ENCODE results near the gene RALBP1.
"Not testable (repeated sequence)": the region's sequence is repeated elsewhere in the genome, so short reads cannot be mapped to it uniquely, and the experiment has no call there.

The RALBP1 gene

DNA sequence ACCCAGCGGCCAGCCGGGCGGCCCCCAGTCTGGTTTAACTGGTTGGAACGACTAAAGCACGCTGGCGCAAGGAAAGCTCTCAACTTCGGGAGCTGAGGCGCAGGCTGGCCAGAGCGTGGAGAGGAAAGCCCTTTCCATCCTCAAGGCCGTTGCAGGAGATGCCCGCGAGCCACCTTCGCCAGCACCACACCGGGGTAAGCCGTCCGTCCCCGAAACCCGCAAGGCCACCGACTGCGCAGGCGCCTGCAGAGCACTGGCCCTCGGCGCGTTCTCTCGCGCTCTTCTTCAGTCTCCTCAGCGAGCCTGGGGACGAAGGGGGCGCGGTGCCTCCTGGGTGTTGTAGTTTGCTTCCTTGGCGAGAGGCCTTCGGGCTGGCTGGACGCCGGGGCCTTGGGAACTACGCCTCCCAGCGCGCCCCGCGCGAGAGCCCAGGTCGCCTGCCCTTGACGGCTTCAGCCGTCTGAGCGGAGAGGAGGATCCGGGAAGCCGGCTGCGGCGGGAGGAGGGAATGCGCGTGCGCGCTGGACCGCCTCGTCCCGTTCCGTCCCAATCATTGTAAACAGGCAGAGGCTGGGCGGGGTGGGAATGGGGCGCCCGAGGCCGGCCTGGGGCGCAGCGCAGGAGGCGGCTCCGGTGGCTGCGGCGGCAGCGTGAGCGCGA is at the start of gene RALBP1:
Gene RALBP1, plus strand, starts transcription at position 531 of the 660 bp plus-strand sequence. CDS start 37,533 bp downstream, outside the sequence.
- peak; percentile 97 for DNase-seq

DNA sequence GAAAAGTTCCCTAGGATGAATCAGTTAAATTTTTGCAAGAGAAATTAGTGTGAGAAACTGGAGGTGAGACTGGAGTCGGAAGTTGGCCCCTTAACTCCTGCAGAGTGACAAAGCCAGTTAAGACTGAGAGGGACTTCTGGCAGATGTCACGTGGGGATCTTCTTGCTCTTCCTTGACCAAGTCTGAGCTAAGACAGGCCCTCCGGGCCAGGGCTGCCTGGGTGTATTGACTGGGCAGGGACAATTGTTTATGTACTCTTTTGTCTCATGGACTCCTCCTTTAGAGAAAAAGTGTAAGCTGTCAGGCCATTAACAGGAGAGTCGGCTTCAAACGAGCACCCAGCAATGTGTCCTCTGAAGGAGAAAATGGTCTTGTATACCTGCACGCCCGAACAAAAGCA is 48.6 kb upstream of the RALBP1 start:
- DNase-seq: no peak

DNA sequence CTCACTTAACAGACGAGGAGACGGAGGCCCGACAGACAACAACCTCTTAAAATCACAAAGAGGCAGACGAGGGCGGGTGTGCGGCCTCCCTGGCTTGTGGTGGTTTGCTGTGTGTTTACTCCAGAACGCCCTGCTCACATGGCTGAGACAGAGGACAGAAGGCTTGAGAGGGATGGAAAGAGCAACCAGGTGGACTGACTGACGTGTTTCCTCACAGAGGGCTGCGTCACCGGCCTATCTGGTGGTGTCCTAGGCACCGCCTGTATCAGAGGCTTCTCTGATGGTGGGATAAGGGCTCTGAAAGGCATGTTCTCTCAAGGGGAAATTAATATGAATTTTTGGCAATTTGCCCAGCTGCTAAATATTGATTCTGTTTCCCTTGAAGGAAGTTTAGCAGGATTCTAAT is 47.0 kb upstream of the RALBP1 start:
- DNase-seq: no peak

- no peak for DNase-seq
Measured at GRCh38 chr18:9428862-9429661, 46.3 kb upstream of the RALBP1 start.

DNA sequence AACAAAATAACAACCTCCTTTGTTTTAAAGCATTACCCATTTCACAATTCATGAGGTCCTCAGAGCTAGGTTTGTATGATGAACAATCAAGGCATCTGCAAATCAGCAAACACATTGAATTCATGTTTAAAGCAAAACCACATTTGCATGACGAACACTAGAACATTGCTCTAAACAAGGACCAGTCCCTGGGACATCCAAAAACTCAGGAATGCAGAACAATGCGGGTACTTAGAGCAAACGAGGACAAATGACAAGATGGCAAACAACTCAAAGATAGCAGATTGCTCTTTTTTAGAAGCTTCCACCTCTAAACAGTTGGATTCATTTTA is 45.7 kb upstream of the RALBP1 start:
- DNase-seq: no peak

DNA sequence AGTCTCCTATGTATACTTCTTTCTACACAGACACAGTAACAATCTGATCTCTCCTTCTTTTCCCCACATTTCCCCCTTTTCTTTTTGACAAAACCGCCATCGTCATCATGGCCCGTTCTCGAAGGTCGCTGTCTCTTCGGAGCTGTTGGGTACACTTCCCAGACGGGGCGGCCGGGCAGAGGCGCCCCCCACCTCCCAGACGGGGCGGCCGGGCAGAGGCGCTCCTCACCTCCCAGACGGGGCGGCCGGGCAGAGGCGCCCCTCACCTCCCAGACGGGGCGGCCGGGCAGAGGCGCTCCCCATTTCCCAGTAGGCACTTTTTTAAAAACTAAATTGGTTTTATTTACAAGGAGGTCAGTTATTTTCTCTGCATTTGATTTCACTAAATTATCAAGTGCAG is 45.0 kb upstream of the RALBP1 start:
- not testable (repeated sequence) for DNase-seq

DNA sequence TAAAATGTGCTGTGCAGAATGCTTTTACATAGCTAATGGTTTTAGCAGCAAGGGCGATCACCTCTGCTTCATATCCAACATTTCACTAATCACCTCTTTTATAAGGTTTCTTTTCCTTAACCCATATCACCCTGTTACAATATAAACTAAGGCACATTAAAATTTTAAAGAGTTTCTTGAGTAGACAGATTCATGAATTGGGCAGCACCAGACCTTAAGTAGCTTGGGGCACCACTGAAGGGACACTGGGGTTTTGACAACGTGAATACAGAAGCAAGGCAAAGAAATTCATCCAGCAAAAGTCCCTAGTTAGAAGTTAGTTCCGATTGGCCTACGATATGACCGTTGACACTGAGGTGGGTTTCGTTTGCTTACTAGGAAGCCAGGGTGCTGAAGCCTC is 44.0 kb upstream of the RALBP1 start:
- no peak for DNase-seq

- DNase-seq: not testable (repeated sequence)
Measured at GRCh38 chr18:9433122-9433521, 42.2 kb upstream of the RALBP1 start.

DNA sequence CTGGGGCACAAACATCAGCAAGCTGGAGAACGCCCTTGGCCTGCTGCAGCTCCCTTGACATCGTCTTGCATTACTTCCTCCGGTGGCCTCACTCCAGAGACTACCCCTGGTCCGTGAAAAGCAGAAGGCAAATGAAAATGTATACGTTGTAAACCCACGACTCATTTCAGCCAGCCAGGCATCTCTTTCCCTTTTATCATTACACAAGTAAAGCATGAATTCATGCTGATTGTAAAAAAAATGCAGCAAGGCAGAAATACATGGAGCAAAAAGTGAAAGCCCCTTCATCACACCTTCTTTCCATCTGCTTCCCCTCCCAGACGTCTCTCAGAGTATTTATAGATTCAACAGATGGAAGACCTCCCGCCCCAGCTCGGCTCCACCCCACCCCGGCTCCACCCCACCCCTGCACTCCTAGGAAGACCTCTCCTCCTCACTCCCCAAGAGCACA is 41.6 kb upstream of the RALBP1 start:
- DNase-seq: no peak

DNA sequence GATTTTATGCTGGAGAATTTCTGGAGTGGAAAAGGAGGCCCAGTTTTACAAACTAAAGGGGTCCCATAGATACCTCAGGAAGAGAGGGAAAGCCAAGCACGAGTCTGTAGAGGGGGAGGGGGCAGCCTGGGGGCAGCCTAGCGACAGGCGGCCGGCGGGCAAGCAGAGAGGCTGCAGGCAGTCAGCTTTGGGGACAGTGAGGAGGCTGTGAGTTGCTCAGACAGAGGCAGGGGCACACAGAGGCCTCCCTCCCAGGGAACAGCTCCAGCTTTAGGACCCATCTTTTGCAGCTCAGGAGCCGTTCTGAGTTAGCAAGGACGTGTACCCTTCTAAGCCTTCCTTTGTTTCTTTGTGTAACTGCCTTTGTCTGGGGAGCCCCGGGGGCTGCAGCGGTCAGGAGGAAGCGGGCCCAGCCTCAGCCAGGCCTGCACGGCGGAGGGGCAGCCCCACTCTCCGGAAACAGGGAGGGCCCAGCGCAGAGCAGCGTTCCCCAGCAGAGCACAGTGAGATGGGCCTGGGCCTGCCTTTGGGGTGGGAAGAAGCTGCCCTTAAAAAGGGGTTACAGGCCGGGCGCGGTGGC is 41.1 kb upstream of the RALBP1 start:
- DNase-seq: no peak

- no peak for DNase-seq
Measured at GRCh38 chr18:9435041-9435440, 40.3 kb upstream of the RALBP1 start.

DNA sequence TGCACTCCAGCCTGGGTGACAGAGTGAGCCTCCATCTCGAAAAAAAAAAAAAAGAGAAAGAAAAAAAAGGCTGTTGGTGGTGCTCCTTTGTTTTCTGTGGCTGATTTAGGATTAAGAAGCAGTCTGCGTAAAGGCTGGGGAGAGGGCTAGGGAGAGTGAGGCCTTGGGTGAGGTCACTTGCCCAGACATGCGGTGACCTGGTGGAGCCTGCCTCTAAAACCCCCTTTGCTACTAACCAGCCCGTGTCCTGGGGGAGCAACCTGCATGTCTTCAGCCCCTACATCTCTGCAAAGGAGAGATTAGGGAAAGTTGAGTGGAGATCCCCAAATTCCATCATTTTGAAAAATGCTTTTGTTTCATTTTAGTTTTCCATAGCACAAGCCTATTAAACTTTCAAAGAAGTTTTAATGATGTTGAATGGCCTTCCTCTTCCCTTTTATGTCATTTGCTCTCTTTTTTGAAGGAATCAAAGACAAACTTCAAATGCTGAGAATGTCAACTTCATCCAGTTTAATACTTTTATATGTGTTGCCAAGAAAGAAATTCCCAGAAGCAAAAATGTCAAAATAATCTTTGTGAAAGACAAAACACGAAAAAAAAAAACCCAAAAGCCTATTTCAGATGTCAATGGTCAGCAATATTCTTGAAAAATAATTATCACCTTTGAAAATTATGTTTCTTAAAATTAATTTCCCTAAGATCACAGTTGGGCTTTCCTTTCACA is 38.9 kb upstream of the RALBP1 start:
- DNase-seq: no peak

- DNase-seq: no peak
Measured at GRCh38 chr18:9437021-9437437, 38.3 kb upstream of the RALBP1 start.

- DNase-seq: no peak
Measured at GRCh38 chr18:9437672-9438071, 37.6 kb upstream of the RALBP1 start.

GRCh38 chr18:9441061-9441460 is 34.3 kb upstream of the RALBP1 start:
- no peak for DNase-seq

- DNase-seq: no peak
Measured at GRCh38 chr18:9444549-9444948, 30.8 kb upstream of the RALBP1 start.

- DNase-seq: no peak
Measured at GRCh38 chr18:9446839-9447238, 28.5 kb upstream of the RALBP1 start.

GRCh38 chr18:9447334-9447733 is 28.0 kb upstream of the RALBP1 start:
- DNase-seq: no peak

DNA sequence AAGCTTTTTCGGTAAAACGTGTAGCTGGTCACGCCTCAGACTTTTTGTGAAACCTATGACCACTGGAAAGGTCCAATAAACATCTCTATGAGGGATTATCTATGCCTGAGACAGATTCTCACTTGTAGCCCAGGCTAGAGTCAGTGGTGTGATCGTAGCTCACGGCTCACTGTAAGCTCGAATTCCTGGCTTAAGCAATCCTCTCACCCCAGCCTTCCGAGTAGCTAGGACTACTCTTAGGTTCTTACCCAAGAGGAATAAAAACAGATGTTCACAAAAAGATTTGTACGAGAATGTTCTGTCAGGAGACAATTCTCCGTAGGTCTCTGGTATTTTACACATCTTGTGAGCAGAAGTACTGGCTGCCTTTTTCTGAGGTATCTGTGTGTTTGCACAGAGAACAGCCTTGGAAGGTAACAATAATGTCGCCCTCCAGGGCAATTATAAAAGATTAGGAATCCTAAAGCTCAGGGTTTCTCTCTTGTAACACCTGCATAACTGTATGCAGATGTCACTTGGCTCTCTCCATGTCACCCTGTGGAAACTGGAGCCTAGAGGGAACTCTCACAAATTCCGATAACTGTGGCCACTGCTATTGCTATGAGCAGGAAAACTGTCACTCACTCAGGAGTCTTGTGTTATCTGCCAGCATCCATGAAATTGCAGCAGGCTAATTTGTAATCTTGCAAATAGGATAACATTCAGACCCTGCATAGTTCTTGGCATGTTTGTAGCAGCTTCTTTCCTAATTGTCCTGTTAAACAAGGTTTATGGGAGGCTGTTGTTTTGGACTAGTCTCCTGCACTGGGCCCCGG is 25.5 kb upstream of the RALBP1 start:
- DNase-seq: no peak

DNA sequence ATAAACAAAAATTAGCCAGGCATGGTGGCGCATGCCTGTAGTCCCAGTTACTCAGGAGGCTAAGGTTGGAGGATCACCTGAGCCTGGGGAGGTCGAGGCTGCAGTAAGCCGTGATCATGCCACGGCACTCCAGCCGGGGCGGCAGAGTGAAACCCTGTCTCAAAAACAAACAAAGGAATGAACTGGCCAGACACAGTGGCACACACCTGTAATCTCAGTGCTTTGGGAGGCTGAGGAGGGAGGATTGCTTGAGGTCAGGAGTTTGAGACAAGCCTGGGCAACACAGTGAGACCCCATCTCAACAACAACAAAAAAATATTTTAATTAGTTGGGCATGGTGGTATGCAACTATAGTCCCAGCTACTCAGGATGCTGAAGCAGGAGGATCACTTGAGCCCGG is 24.4 kb upstream of the RALBP1 start:
- DNase-seq: not testable (repeated sequence)

GRCh38 chr18:9453283-9453682 is 22.0 kb upstream of the RALBP1 start:
- no peak for DNase-seq

DNA sequence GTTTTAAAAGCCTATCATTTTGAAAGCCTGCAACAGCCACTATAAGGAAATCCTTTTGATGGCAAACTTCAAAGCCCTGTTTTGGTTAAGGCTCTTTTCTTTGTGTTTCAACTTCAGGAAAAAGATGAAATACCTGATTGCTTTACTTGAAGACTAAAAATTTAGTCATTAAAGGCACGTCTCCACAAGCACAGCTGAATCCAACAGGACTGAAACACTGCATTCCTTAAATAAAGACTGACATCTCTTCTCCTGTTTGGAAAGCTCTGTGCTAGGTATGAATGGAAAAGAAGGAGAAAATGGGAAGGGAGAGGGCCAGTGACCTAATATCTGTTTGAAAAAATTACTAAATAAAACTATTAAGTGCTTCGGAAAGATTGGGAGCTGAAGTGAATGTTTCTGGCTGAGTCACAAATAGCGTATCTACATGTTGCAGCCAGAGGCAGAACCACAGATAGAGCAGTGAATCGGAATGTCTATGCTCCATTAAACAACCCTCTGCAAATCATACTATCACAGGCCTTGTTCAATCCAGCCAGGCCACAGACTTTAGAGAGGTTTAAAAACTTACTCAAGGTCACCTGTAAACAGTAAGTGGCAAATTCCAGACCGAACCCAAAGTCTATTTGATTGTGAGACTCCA is 21.1 kb upstream of the RALBP1 start:
- no peak for DNase-seq
